ENCODE data around the gene FOSB.

Gene FOSB

DNA sequence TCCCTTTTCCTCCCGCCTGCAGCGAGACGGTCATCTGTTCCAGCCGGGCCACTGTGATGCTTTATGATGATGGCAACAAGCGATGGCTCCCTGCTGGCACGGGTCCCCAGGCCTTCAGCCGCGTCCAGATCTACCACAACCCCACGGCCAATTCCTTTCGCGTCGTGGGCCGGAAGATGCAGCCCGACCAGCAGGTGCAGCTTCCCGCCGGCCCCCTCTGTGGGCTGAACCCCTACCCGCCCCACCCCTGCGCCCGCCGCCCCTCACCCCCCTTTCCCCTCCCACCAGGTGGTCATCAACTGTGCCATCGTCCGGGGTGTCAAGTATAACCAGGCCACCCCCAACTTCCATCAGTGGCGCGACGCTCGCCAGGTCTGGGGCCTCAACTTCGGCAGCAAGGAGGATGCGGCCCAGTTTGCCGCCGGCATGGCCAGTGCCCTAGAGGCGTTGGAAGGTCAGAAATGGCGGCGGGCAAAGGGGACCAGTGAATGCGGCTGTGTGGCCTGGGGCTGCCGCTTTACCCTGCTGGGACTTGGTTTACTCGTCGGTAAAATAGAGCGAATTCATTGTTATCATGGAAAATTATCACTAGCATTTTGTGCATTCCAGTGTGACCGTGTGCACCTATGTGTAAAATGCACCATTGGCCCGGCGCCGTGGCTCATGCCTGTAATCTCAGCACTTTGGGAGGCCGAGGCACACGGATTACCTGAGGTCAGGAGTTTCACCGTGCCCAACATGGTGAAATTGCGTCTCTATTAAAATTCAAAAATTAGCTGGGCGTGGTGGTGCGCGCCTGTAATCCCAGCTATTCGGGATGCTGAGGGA lies 50.1 kb downstream of the FOSB start:
- Histone ChIP-seq H3K9me3 (ENCODE audit: control insufficient read depth, low read length) (no peaks in the 10 kb centered on the region), H3K36me3 (ENCODE audit: control insufficient read depth, insufficient read depth, low read length) (no peaks in the 10 kb centered on the region), H3K27ac (no peak overlapping the region), H2AFZ (no peak overlapping the region), H3K9ac (no peak overlapping the region), H3K4me3 (ENCODE audit: low read depth, low read length) (no peak overlapping the region), H3K27me3 (ENCODE audit: control insufficient read depth, insufficient read depth, low read length) (no peaks in the 10 kb centered on the region), H3K4me1 (peaks cover 8% of the 10 kb centered on the region), H3K4me2 (ENCODE audit: low read length) (no peak overlapping the region), H3K79me2 (peaks cover 6% of the 10 kb centered on the region)
- TF ChIP-seq, protein P1, sequence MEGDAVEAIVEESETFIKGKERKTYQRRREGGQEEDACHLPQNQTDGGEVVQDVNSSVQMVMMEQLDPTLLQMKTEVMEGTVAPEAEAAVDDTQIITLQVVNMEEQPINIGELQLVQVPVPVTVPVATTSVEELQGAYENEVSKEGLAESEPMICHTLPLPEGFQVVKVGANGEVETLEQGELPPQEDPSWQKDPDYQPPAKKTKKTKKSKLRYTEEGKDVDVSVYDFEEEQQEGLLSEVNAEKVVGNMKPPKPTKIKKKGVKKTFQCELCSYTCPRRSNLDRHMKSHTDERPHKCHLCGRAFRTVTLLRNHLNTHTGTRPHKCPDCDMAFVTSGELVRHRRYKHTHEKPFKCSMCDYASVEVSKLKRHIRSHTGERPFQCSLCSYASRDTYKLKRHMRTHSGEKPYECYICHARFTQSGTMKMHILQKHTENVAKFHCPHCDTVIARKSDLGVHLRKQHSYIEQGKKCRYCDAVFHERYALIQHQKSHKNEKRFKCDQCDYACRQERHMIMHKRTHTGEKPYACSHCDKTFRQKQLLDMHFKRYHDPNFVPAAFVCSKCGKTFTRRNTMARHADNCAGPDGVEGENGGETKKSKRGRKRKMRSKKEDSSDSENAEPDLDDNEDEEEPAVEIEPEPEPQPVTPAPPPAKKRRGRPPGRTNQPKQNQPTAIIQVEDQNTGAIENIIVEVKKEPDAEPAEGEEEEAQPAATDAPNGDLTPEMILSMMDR (IDR thresholded peaks at IDR 0.05), result no peak

DNA sequence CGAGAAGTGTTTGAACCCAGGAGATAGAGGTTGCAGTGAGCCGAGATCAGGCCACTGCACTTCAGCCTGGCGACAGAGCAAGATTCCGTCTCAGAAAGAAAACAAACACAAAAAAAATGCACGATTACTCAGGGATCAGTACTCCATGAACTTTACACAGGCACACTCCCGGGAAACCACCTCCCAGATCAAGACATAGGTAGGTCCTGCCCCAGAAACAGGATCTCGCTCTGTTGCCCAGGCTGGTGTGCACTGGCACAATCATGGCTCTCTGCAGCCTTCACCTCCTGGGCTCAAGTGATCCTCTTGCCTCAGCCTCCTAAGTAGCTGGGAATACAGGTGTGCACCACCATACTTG lies 50.7 kb downstream of the FOSB start:
- Histone ChIP-seq H3K9me3 (ENCODE audit: control insufficient read depth, low read length) (no peaks in the 10 kb centered on the region), H3K79me2 (peaks cover 6% of the 10 kb centered on the region), H2AFZ (no peak overlapping the region), H3K27ac (no peak overlapping the region), H3K27me3 (ENCODE audit: control insufficient read depth, insufficient read depth, low read length) (no peaks in the 10 kb centered on the region), H3K9ac (no peak overlapping the region), H3K4me3 (ENCODE audit: low read depth, low read length) (no peak overlapping the region), H3K4me1 (peaks cover 8% of the 10 kb centered on the region), H3K4me2 (ENCODE audit: low read length) (no peak overlapping the region), H3K36me3 (ENCODE audit: control insufficient read depth, insufficient read depth, low read length) (no peaks in the 10 kb centered on the region)
- TF ChIP-seq, protein P1 (IDR thresholded peaks at IDR 0.05), result no peak

DNA sequence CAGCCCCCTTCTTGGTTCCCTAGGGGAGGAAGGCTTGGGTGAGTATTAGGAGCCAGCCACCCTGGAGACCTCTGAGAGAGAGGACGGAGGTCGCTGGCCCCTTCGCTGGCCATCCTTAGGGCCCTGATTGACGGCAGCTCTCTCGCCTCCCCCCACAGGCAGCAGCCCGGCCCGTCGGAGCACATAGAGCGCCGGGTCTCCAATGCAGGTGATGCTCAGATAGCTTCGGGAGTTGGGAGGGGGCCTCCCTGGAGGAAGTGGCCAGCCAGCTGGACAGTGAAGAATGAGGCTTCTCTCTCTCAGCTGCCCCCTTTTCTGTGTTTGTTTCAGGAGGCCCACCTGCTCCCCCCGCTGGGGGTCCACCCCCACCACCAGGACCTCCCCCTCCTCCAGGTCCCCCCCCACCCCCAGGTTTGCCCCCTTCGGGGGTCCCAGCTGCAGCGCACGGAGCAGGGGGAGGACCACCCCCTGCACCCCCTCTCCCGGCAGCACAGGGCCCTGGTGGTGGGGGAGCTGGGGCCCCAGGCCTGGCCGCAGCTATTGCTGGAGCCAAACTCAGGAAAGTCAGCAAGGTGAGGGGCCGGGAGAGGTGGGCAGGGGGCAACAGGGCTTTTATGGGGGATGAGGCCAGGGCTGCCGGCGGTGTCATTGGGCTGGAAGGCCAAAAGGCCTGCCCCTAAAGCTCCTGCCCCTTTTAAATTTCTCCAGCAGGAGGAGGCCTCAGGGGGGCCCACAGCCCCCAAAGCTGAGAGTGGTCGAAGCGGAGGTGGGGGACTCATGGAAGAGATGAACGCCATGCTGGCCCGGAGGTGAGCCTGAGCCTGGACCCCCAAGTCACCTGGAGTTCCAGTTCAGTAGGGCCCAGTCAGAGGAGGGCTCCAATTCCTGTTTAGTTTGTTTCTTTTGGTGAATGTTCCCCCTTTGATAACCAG lies 54.5 kb downstream of the FOSB start:
- TF ChIP-seq, protein P1 (IDR thresholded peaks at IDR 0.05), result no peak
- Histone ChIP-seq H3K79me2 (no peaks in the 10 kb centered on the region), H3K36me3 (ENCODE audit: control insufficient read depth, insufficient read depth, low read length) (no peaks in the 10 kb centered on the region), H3K4me3 (ENCODE audit: low read depth, low read length) (no peak overlapping the region), H3K9me3 (ENCODE audit: control insufficient read depth, low read length) (no peaks in the 10 kb centered on the region), H3K27ac (no peak overlapping the region), H2AFZ (no peak overlapping the region), H3K4me2 (ENCODE audit: low read length) (no peak overlapping the region), H3K4me1 (no peaks in the 10 kb centered on the region), H3K9ac (no peak overlapping the region), H3K27me3 (ENCODE audit: control insufficient read depth, insufficient read depth, low read length) (no peaks in the 10 kb centered on the region)

DNA sequence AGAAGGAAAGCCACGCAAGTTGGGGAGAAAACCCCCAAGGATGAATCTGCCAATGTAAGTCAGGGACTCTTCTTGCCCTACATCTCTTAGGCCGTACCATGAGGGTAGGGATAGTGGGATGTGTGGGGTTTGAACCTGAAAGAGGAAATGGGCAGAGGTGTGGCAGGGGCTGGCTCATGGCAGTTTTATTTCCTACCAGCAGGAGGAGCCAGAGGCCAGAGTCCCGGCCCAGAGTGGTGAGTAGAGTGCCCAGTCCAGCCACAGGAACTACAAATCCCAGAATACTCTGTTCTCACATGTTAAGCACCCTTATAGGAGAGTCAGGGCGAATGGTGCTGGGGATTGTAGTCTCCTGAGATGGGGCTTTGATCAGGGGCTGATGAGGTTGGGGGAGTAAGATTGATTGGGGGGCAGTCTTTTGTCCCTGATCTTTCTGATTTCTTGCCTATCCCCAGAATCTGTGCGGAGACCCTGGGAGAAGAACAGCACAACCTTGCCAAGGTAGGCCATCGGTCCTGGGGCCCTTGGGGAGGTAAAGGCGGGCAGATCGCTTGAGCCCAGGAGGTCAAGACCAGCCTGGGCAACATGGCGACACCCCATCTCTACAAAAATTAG lies 56.0 kb downstream of the FOSB start:
- TF ChIP-seq, protein P1 (IDR thresholded peaks at IDR 0.05), result peak; percentile 96
- Histone ChIP-seq H3K27me3 (ENCODE audit: control insufficient read depth, insufficient read depth, low read length) (no peaks in the 10 kb centered on the region), H3K27ac (no peak overlapping the region), H3K4me2 (ENCODE audit: low read length) (no peak overlapping the region), H3K9me3 (ENCODE audit: control insufficient read depth, low read length) (no peaks in the 10 kb centered on the region), H2AFZ (no peak overlapping the region), H3K4me1 (no peaks in the 10 kb centered on the region), H3K4me3 (ENCODE audit: low read depth, low read length) (no peak overlapping the region), H3K36me3 (ENCODE audit: control insufficient read depth, insufficient read depth, low read length) (no peaks in the 10 kb centered on the region), H3K79me2 (no peaks in the 10 kb centered on the region), H3K9ac (no peak overlapping the region)
